Inflammatory macrophage (primary cell): ENCODE measurements around the gene NT5DC1.
"Not testable (repeated sequence)": the region's sequence is repeated elsewhere in the genome, so short reads cannot be mapped to it uniquely, and the experiment has no call there.

Experiments
- DNase-seq, 2 donors: peaks; one replicate each; pipeline ENCODE4 v3.0.0-alpha.2; 2020 to 2022

NT5DC1 gene

GRCh38 chr6:116280161-116280932 lies 179.7 kb downstream of the NT5DC1 start:
- DNase-seq: no peak

GRCh38 chr6:116280933-116281316 lies 180.3 kb downstream of the NT5DC1 start:
- DNase-seq: no peak

- peak in 1 of 2 donors; percentile 19 for DNase-seq
These were observed 182.0 kb downstream of the NT5DC1 start for GRCh38 chr6:116282698-116283097.

- no peak for DNase-seq
These were observed 182.5 kb downstream of the NT5DC1 start for GRCh38 chr6:116283191-116283590.

GRCh38 chr6:116284984-116285383 lies 184.3 kb downstream of the NT5DC1 start:
- DNase-seq: not testable (repeated sequence)

GRCh38 chr6:116286773-116287358 lies 186.2 kb downstream of the NT5DC1 start:
- DNase-seq: peak; percentile 30 to 53

GRCh38 chr6:116287689-116288282 lies 187.1 kb downstream of the NT5DC1 start:
- DNase-seq: peak; percentile 49 to 62

GRCh38 chr6:116289876-116290275 lies 189.2 kb downstream of the NT5DC1 start:
- DNase-seq: no peak

GRCh38 chr6:116290799-116291198 lies 190.1 kb downstream of the NT5DC1 start:
- DNase-seq: no peak

GRCh38 chr6:116291701-116292396 lies 191.2 kb downstream of the NT5DC1 start:
- no peak for DNase-seq

GRCh38 chr6:116292553-116292952 lies 191.9 kb downstream of the NT5DC1 start:
- no peak for DNase-seq

- no peak for DNase-seq
These were observed 197.6 kb downstream of the NT5DC1 start for GRCh38 chr6:116298273-116298672.

GRCh38 chr6:116298973-116299372 lies 198.3 kb downstream of the NT5DC1 start:
- peak; percentile 62 to 83 for DNase-seq
